Activated CD8-positive, alpha-beta memory T cell treated with anti-CD3 and anti-CD28 coated beads for 48 hours (primary cell): Measurements from ENCODE around the gene ITK.

Source experiments
- DNase-seq, 3 experiments: peaks; one replicate each; pipeline ENCODE4 v3.0.0-alpha.2; 2020; ENCODE audit warnings: low read depth in 2 of 3, low spot score in 2 of 3

The ITK gene

GRCh38 chr5:157180374-157181264 lies at the start of gene ITK:
TSS of gene ITK (plus strand) at chr5:157180840. CDS start at chr5:157180978, 138 bp downstream.
- no peak for DNase-seq

- DNase-seq: no peak
Observed at GRCh38 chr5:157130925-157131324, 49.7 kb upstream of the ITK start.

- DNase-seq: no peak
Observed at GRCh38 chr5:157132281-157132612, 48.4 kb upstream of the ITK start.

GRCh38 chr5:157137691-157138090 lies 42.9 kb upstream of the ITK start:
- no peak for DNase-seq

- peak; percentile 55 to 80 (median 79) for DNase-seq
Observed at GRCh38 chr5:157142317-157143126, 38.1 kb upstream of the ITK start, which contains the start of gene MED7. TSS of gene MED7 (minus strand) at chr5:157142865. CDS start at chr5:157139431, 3,434 bp downstream.

GRCh38 chr5:157143127-157143971 lies 37.3 kb upstream of the ITK start:
- peak in 1 of 3 experiments; percentile 36 for DNase-seq

GRCh38 chr5:157148734-157149615 lies 31.7 kb upstream of the ITK start:
- peak in 2 of 3 experiments; percentile 42 to 70 for DNase-seq

GRCh38 chr5:157150995-157151394 lies 29.6 kb upstream of the ITK start:
- DNase-seq: no peak

DNA sequence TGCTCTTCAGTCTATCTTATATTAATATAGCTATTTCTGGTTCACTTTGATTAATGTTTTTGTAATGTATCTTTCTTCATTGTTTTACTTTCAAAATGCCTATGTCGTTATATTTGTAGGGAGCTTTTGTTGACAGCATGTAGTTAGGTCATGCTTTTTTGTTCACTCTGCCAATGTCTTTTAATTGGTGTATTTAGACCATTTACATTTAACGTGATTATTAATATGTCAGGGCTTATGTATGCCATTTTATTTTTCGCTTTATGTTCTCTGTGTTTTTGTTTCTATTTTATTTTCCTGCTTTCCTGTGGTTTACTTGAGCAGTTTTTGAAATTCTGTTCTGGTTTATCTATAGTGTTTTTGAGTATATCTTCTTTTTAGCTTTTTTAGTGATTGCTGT lies 25.3 kb upstream of the ITK start:
- no peak for DNase-seq

DNA sequence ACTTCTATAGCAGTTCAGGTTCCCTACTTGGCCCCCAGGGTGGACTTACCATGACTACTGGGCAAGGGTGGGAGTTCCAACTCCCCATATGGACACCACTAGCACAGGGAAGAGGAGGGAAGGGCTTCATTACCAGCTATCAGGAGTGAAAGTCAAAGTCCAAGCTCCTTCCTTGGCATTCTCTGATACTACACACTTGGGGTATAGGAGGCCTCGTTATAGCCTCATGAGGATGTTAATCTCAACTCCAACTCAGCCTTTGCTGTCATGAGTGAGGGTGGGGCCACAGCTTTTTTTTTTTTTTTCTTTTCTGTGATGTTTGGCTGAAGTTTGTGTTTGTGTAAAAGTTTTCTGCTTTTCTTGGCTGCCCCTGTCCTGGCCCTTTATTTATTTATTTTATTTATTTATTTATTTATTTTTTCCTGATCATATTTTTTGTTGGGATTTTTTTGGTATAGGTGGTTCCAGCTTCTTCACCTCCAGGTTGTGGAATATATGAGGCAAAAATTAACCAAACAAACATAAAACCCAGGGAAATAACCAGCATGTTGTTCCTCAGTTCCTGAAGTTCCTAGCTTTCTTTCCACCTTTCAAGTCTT lies 23.2 kb upstream of the ITK start:
- DNase-seq: no peak

- DNase-seq: no peak
Observed at GRCh38 chr5:157159209-157159751, 21.4 kb upstream of the ITK start.

DNA sequence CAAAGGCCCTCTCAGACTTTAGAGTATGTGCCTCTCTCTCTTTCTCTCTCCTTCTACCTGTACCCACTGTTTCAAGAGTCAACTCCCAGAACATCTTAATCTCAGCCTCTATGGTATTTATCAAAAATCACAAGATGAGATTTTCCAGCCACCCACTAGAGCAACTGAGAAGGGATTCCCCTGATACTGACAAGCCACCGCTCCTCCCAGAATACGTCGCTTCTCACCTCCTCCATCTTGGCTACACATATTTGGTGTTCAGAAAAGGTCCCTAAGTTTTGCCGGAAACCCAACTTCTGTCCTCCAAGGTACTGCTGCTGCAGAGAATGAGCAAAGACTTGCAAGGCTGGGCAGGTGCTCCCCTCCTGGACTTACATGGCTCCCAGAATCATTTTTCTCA lies 20.6 kb upstream of the ITK start:
- no peak for DNase-seq

- no peak for DNase-seq
Observed at GRCh38 chr5:157161996-157162395, 18.6 kb upstream of the ITK start.

DNA sequence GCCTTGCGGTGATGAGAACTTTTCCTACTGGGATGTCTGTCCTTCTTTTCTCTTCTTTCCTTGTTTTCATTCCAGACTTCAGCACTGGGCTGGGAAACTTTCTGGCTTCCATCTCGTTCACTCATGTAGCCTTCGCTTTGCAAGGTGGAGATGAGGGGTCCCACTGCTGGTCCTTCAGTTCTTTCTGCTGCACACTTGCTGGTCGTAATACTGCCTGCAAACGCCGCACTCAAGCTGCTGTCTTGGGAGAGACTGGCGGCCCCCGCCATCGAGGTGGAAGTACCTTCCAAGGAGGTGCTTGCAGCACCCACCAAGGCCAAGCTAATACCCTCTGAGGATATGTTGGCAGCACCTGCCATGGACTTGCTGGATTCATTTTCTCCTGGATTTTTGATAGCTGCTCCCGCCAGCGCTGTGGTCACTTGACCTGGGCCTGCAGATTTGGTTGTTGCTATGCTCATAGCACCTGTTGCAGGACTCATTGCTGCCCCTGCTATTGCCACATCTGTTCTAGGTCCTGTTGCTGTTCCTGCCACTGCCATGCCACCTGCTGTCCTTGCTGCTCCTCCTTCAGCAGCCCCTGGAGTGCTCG lies 17.6 kb upstream of the ITK start:
- DNase-seq: no peak

- no peak for DNase-seq
Observed at GRCh38 chr5:157164521-157164920, 16.1 kb upstream of the ITK start.

DNA sequence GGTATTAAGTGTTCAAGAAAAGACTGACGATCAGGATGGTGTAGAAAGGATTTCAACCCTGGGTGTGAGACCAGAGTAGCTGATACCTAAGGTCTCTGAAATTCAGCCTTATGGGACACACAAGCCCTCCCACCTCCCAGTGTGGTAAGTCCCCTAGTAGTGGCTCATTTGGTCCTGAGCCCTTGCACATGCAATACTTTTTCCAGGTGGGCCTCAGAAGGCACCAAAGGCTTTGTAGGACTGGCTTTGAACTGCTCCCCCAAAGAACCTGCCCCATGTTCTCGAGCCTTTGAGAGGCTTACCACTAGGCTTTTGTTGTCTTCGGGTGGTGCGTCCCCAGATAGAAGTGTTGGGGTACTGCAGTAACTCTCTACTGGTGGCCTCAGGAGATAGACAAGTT lies 15.4 kb upstream of the ITK start:
- DNase-seq: no peak

DNA sequence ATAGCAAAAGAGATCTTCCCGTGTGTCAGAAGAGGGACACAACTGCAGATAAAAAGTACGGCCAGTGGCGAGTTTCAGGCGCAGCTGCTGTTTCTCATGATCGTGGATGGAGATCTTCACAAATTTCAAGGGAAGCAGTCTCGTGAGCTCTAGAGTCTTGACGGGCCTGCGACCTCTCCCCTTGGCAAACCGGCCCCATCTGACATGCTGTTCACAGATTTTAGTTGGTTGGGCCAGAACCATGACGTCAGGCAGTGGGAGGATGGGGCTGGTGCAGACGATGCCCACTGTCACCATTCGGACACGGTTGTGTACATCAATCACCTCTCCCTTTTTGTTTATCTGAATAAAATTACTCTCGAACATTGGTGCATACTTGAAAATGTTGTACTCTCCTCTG lies 15.0 kb upstream of the ITK start:
- DNase-seq: no peak

DNA sequence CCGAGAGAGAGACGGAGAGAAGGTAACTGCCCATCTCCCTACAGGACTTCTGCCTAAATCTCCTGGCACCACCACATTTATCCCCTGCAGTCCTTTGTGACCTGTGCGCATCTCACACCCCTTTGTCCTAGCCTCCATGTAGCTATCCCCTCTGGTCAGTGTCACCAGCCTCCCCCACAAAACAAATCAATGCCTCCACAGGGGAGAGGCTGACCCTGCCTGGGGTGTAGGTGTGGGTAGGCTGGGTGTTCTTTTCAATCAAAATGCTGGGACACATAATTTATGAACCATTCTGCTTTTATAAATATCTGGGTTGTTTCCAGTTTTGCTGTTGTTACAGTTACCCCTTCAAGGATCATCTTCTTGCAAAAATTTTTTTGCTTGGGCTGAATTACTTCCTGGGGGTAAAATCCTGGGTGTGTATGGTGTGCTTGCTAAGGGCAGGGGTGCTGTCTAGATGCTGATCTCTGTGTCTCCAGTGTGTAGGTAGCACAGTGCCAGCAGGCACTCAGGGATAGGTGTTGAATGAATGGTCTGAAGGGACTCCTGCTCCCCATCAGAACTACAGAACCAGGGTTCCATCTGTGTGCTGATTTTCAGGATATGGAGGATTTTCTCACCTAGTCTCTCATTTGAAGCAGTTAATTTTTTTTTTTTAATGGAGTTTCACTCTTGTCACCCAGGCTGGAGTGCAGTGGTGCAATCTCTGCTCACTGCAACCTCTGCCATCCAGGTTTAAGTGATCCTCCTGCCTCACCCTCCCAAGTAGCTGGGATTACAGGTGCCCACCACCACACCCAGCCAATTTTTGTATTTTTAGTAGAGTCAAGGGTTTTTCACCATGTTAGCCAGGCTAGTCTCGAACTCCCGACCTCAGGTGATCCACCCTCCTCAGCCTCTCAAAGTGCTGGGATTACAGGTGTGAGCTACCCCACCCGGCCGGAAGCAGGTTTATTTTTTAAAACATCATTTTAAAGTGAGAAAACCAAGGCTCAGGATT lies 14.1 kb upstream of the ITK start, which contains the start of gene GARIN3:
GARIN3 (minus strand) TSS at position 51 of the 1,000 bp plus-strand sequence. CDS start 96 bp downstream, outside the sequence.
- no peak for DNase-seq
